Jurkat, Clone E6-1 (cell line): Measurements from ENCODE around the gene MS4A15.

Source experiments
- DNase-seq: peaks from one replicate; pipeline ENCODE4 v3.0.0-alpha.2; 2011; ENCODE audit warnings: low read depth, low spot score
- H3K4me3 ChIP-seq: 2 replicates; pipeline ENCODE4 v1.5.1; 2011; ENCODE audit warnings: mild to moderate bottlenecking, low read length, control low read depth, moderate library complexity

MS4A15 gene

DNA sequence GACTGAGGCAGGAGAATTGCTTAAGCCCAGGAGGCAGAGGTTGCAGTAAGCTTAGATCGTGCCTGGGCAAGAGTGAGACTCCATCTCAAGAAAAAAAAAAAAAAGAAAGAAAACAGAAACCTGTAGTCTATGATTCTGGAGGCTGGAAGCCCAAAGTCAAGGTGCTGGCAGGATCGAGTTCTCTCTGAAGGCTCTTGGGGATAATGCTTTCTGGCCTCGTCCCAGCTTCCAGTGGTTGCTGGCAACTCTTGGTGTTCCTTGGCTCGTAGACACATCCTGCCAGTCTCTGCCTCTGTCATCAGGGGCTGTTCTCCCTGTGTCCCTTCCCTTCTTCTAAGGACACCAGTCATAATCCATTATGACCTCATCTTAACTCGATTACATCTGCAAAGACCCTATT is 68.5 kb downstream of the MS4A15 start:
- H3K4me3 ChIP-seq, result no peak overlapping the region

DNA sequence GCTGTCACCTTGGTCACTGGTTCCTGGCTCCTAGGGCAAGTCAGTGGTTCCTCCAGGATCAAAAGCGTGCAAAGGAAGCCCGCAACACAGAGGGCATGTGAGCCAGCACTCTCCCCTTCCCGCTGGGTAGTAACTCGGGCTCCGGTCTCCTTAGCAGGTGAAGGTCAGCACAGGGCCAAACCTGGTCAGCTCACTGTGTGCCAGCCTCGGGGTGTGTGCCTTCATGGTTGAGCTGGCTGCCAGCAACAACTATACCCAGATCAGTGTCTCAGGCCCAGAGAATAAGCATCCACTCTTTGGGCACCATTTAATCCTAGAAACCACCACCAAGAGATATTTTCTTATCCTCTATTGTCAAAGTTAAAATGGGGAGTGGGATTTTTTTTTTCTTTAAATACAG is 69.1 kb downstream of the MS4A15 start:
- no peak overlapping the region for H3K4me3 ChIP-seq
- no peak for DNase-seq

More for the DNA sequence above, 68.5 kb downstream of the MS4A15 start:
- DNase-seq, result no peak
